K562 (cell line): ENCODE results near the gene TUBB4B. TPM values are rescaled to one million over a fixed set of nuclear protein-coding genes. Genes with fewer than 3 reads are reported as not detected.

Experiments
- FOS ChIP-seq: IDR thresholded peaks from 3 replicates; pipeline ENCODE4 v1.6.1; 2011; ENCODE audit not compliant: insufficient read length; ENCODE audit errors: extremely low read depth
- GABPB1 ChIP-seq: sonication (generic); formaldehyde crosslinking; IDR thresholded peaks from 2 replicates; pipeline ENCODE4 v1.8.0; 2022; ENCODE audit warnings: mild to moderate bottlenecking, missing genetic modification reagents
- GABPB2 ChIP-seq: fragments of 250-450 bp; sonication (Bioruptor Pico); conservative IDR thresholded peaks from 2 replicates; pipeline ENCODE4 v1.5.1; 2021; ENCODE audit warnings: mild to moderate bottlenecking
- GTF2E2 ChIP-seq: fragments of 200-800 bp; sonication (Bioruptor generic); IDR thresholded peaks from 2 replicates; pipeline ENCODE4 v1.6.1; 2016; ENCODE audit warnings: missing genetic modification characterization, missing compliant biosample characterization
- HCFC1 ChIP-seq: IDR thresholded peaks from 2 replicates; pipeline ENCODE4 v1.6.1; 2012; ENCODE audit warnings: low read depth, low read length, improper control_type of control experiment
- MECOM ChIP-seq: fragments of 250-450 bp; sonication (Bioruptor Pico); IDR thresholded peaks from 2 replicates; pipeline ENCODE4 v1.8.0; 2022; ENCODE audit warnings: inconsistent platforms
- NUFIP1 ChIP-seq: fragments of 450-650 bp; IDR thresholded peaks from 2 replicates; pipeline ENCODE4 v1.6.1; 2018; ENCODE audit not compliant: partially characterized antibody
- POU5F1 ChIP-seq: fragments of 150-350 bp; IDR thresholded peaks from 2 replicates; pipeline ENCODE4 v1.6.1; 2014; ENCODE audit warnings: borderline replicate concordance, low read length, low read depth, mild to moderate bottlenecking; ENCODE audit not compliant: partially characterized antibody
- RCOR1 ChIP-seq, 2 experiments: IDR thresholded peaks; 2 replicates each; pipeline ENCODE4 v1.6.1; 2012; ENCODE audit warnings: low read depth in 2 of 2, low read length in 2 of 2, borderline replicate concordance in 1 of 2, improper control_type of control experiment in 1 of 2
- RUNX1 ChIP-seq: sonication (generic); IDR thresholded peaks from 2 replicates; pipeline ENCODE4 v1.6.1; 2016; ENCODE audit warnings: antibody characterized with exemption, low read depth
- ZNF121 ChIP-seq: sonication (generic); formaldehyde crosslinking; conservative IDR thresholded peaks from 2 replicates; pipeline ENCODE4 v1.8.0; 2022; ENCODE audit warnings: missing genetic modification reagents
- polyA plus RNA-seq, 8 experiments: library from polyadenylated mRNA; depleted of rRNA in 4 of 8; stranded (reverse) in 5 of 8; unstranded in 3 of 8; fragments of >200 nt; fragmentation: Nextera tagmentation in 2 of 8; fragmentation: Illumina TruSeq in 1 of 8; extraction: Ambion mirVana in 2 of 8; extraction: Trizol in 1 of 8; gene quantifications; 2 replicates each; pipeline versions ENCODE4 v1.2.1 to v1.2.3, GENCODE V29; 2011 to 2014; ENCODE audit warnings: inconsistent platforms in 1 of 8, missing spikeins in 1 of 8
- total RNA-seq, 7 experiments: library from RNA; depleted of rRNA in 6 of 7; stranded (reverse); fragments of >200 nt in 6 of 7; fragmentation: Illumina TruSeq in 2 of 7; extraction: Trizol in 2 of 7; gene quantifications; 2 replicates each; pipeline versions ENCODE4 v1.2.1 to v1.2.3, GENCODE V29; 2011 to 2021; ENCODE audit warnings: low replicate concordance in 1 of 7
- TF ChIP-seq, protein P1 (sequence below): fragments of 450-650 bp; IDR thresholded peaks from 2 replicates; pipeline ENCODE4 v1.6.1; 2016; ENCODE audit warnings: low read depth
- TF ChIP-seq, protein P2 (sequence below): IDR thresholded peaks from 2 replicates; pipeline ENCODE4 v1.6.1; 2014; ENCODE audit warnings: antibody characterized with exemption
- TF ChIP-seq, protein P3 (sequence below): fragments of 450-650 bp; IDR thresholded peaks from 2 replicates; pipeline ENCODE4 v1.6.1; 2016; ENCODE audit warnings: missing biosample characterization, missing genetic modification characterization

The TUBB4B gene
- total and polyA plus RNA-seq, 9 of the 15 experiments (the other 6 are each of a cell fraction or from before 2014, with no cell fraction given): 24.1 to 443 (median 268) TPM

DNA sequence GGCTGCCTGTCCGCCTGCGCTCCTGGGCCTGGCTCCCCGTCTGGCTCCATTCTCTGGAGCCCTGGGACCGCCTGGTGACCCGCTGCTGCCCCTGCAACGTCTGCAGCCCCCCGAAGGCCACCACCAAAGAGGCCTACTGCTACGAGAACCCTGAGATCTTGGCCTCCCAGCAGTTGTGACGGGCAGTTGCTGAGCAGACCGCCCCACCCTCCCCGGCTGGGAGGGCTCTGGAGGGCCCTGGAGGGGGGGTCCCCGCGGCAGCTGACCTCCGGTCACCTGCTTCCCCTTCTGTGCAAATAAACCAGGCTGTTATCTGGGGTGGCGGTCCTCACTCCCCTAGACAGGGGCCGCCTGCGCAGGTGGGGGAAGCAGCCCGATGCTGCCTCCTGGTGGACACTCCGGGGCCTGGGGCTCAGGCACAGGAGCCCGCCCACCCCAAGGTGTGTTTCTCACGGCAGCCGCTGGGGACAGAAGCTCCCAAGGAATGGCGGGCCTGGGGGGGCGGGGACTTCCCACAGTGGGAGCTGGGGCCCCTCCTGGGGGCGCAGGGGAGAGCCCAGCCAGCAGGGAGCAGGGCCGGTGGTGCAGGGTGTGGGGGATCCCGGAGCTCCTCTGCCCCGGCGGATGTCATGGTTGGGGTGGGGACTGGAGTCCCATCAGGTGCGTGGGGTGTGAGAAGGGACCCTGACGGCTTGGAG is 4.7 kb upstream of the TUBB4B start (continued):
- TF ChIP-seq, protein P1, sequence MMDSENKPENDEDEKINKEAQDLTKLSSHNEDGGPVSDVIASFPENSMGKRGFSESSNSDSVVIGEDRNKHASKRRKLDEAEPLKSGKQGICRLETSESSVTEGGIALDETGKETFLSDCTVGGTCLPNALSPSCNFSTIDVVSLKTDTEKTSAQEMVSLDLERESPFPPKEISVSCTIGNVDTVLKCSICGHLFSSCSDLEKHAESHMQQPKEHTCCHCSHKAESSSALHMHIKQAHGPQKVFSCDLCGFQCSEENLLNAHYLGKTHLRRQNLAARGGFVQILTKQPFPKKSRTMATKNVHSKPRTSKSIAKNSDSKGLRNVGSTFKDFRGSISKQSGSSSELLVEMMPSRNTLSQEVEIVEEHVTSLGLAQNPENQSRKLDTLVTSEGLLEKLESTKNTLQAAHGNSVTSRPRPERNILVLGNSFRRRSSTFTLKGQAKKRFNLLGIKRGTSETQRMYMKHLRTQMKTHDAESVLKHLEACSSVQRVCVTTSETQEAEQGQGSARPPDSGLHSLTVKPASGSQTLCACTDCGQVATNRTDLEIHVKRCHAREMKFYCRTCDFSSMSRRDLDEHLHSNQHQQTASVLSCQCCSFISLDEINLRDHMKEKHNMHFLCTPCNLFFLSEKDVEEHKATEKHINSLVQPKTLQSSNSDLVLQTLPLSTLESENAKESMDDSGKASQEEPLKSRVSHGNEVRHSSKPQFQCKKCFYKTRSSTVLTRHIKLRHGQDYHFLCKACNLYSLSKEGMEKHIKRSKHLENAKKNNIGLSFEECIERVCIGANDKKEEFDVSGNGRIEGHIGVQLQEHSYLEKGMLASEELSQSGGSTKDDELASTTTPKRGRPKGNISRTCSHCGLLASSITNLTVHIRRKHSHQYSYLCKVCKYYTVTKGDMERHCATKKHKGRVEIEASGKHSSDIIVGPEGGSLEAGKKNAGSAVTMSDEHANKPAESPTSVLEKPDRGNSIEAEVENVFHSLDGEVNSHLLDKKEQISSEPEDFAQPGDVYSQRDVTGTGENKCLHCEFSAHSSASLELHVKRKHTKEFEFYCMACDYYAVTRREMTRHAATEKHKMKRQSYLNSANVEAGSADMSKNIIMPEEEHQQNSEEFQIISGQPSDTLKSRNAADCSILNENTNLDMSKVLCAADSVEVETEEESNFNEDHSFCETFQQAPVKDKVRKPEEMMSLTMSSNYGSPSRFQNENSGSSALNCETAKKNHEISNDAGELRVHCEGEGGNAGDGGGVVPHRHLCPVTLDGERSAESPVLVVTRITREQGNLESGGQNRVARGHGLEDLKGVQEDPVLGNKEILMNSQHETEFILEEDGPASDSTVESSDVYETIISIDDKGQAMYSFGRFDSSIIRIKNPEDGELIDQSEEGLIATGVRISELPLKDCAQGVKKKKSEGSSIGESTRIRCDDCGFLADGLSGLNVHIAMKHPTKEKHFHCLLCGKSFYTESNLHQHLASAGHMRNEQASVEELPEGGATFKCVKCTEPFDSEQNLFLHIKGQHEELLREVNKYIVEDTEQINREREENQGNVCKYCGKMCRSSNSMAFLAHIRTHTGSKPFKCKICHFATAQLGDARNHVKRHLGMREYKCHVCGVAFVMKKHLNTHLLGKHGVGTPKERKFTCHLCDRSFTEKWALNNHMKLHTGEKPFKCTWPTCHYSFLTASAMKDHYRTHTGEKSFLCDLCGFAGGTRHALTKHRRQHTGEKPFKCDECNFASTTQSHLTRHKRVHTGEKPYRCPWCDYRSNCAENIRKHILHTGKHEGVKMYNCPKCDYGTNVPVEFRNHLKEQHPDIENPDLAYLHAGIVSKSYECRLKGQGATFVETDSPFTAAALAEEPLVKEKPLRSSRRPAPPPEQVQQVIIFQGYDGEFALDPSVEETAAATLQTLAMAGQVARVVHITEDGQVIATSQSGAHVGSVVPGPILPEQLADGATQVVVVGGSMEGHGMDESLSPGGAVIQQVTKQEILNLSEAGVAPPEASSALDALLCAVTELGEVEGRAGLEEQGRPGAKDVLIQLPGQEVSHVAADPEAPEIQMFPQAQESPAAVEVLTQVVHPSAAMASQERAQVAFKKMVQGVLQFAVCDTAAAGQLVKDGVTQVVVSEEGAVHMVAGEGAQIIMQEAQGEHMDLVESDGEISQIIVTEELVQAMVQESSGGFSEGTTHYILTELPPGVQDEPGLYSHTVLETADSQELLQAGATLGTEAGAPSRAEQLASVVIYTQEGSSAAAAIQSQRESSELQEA: no peak
- no peak for TF ChIP-seq ZNF121
- TF ChIP-seq GTF2E2 (tag): no peak
- no peak for TF ChIP-seq GABPB2 (CRISPR knock-in tag)
- TF ChIP-seq, protein P2, sequence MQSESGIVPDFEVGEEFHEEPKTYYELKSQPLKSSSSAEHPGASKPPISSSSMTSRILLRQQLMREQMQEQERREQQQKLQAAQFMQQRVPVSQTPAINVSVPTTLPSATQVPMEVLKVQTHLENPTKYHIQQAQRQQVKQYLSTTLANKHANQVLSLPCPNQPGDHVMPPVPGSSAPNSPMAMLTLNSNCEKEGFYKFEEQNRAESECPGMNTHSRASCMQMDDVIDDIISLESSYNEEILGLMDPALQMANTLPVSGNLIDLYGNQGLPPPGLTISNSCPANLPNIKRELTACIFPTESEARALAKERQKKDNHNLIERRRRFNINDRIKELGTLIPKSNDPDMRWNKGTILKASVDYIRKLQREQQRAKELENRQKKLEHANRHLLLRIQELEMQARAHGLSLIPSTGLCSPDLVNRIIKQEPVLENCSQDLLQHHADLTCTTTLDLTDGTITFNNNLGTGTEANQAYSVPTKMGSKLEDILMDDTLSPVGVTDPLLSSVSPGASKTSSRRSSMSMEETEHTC: peak; percentile 64; the same call in 1 of the 2 replicates
- TF ChIP-seq RUNX1: no peak
- TF ChIP-seq FOS: no peak
- no peak for TF ChIP-seq NUFIP1
- TF ChIP-seq, protein P3, sequence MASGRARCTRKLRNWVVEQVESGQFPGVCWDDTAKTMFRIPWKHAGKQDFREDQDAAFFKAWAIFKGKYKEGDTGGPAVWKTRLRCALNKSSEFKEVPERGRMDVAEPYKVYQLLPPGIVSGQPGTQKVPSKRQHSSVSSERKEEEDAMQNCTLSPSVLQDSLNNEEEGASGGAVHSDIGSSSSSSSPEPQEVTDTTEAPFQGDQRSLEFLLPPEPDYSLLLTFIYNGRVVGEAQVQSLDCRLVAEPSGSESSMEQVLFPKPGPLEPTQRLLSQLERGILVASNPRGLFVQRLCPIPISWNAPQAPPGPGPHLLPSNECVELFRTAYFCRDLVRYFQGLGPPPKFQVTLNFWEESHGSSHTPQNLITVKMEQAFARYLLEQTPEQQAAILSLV (tag): no peak
- peak; percentile 53 for TF ChIP-seq POU5F1
- peak in 1 of 2 experiments; percentile 79; a peak in 3 of 4 replicates for TF ChIP-seq RCOR1 (IDR thresholded peaks at IDR 0.05; ENCODE audit: borderline replicate concordance in 1 of 2, low read depth in 2 of 2, low read length in 2 of 2)
- peak; percentile 51 for TF ChIP-seq HCFC1
- peak; percentile 86 for TF ChIP-seq GABPB1
- TF ChIP-seq MECOM (CRISPR knock-in tag): no peak
